Adrenal gland (tissue), 5 donors: ENCODE data around the gene CECR2.

ENCODE experiments used
- POLR2A ChIP-seq, 2 donors: fragments of 450-650 bp; IDR thresholded peaks; one replicate each; pipeline ENCODE4 v1.6.1; 2017; ENCODE audit warnings: antibody characterized with exemption in 2 of 2, mild to moderate bottlenecking in 2 of 2, moderate library complexity in 1 of 2
- TF ChIP-seq, protein P1 (sequence below), 6 experiments: fragments of 450-650 bp in 4 of 6; fragments of 200-600 bp in 2 of 6; sonication (generic) in 1 of 6; IDR thresholded peaks; 1 replicate in 5 of 6; 2 replicates in 1 of 6; pipeline versions ENCODE4 v1.5.1 to v1.8.0; 2016 to 2021; ENCODE audit warnings: antibody characterized with exemption in 6 of 6, mild to moderate bottlenecking in 2 of 6, moderate library complexity in 1 of 6
- donor health status: DM: no; HTN: no; CAD: no.

DNA sequence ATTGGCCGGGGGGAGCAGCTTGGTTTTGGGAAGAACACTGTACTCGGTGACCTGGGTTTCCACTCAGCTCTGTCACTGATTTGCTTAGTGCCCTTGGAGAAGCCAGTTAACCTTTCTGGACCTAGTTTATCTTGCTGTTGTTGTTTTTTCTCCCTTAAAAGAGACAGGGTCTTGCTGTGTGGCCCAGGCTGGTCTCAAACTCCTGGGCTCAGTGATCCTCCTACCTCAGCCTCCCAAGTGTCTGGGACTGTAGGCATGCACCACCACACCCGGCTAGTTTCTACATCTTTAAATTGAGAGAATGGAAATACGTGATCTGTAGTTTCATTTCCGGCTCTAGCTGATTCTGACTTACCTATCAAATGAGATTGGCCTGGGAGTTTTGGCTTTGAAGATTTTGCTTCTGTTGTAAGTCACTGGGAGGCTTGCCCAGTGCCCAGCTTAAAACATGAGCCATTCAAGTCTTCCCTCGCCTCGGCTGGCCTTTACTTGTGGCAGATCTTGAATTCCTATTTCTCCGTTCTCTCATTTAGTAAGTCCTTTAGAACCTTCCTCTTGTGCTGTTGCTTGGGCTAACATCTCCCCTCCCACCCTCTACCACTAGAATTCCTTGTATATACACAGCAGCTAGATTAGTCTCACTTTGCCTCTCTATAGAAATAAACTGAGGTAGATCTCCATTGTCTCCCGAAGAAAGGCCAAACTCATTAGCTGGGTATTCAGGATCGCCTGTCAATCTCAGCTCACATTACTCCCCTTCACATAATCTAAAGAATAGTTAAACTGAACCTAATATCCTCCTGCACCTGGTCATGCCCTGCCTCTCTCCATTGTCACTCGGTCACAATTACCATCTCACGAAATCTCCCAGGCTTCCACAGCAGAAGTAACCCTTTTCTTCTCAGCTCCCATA is 106.3 kb downstream of the CECR2 start:
- TF ChIP-seq, protein P1, sequence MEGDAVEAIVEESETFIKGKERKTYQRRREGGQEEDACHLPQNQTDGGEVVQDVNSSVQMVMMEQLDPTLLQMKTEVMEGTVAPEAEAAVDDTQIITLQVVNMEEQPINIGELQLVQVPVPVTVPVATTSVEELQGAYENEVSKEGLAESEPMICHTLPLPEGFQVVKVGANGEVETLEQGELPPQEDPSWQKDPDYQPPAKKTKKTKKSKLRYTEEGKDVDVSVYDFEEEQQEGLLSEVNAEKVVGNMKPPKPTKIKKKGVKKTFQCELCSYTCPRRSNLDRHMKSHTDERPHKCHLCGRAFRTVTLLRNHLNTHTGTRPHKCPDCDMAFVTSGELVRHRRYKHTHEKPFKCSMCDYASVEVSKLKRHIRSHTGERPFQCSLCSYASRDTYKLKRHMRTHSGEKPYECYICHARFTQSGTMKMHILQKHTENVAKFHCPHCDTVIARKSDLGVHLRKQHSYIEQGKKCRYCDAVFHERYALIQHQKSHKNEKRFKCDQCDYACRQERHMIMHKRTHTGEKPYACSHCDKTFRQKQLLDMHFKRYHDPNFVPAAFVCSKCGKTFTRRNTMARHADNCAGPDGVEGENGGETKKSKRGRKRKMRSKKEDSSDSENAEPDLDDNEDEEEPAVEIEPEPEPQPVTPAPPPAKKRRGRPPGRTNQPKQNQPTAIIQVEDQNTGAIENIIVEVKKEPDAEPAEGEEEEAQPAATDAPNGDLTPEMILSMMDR (IDR thresholded peaks at IDR 0.05), result no peak
- TF ChIP-seq POLR2A (IDR thresholded peaks at IDR 0.05), result no peak
